ENCODE results near the gene IRAK2. TPM values are rescaled to one million over a fixed set of nuclear protein-coding genes. Genes with fewer than 3 reads are reported as not detected.

IRAK2 gene
- total RNA-seq, 1 donor from 2014 or later = 4.7 TPM

DNA sequence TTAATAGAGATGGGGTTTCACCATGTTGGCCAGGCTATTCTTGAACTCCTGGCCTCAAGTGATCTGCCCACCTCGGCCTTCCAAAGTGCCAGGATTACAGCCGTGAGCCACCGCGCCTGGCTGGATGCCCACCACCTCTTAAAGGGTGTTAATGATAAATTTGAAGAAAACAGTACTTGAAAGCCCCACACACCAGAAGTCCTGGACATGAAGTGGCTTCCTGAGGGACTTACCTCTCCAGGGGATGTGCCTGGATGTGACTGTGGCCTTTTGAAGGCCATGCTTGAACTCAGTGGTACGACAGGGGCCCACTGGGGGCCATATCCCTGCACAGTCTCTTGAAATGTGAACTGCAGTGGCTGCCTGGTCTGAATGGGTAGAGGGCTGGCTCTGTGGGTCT, 18.2 kb downstream of the IRAK2 start:
- H3K27me3 ChIP-seq (ENCODE audit: control insufficient read depth, insufficient read depth, low read length) = no peaks in the 10 kb centered on the region
- no peak overlapping the region for H3K4me3 ChIP-seq (ENCODE audit: low read depth, low read length)
- no peaks in the 10 kb centered on the region for H3K36me3 ChIP-seq (ENCODE audit: control insufficient read depth, insufficient read depth, low read length)
- FAIRE-seq (no peak), DNase-seq (ENCODE audit: low read depth) (no peak)
- TF ChIP-seq, protein P1, sequence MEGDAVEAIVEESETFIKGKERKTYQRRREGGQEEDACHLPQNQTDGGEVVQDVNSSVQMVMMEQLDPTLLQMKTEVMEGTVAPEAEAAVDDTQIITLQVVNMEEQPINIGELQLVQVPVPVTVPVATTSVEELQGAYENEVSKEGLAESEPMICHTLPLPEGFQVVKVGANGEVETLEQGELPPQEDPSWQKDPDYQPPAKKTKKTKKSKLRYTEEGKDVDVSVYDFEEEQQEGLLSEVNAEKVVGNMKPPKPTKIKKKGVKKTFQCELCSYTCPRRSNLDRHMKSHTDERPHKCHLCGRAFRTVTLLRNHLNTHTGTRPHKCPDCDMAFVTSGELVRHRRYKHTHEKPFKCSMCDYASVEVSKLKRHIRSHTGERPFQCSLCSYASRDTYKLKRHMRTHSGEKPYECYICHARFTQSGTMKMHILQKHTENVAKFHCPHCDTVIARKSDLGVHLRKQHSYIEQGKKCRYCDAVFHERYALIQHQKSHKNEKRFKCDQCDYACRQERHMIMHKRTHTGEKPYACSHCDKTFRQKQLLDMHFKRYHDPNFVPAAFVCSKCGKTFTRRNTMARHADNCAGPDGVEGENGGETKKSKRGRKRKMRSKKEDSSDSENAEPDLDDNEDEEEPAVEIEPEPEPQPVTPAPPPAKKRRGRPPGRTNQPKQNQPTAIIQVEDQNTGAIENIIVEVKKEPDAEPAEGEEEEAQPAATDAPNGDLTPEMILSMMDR (IDR thresholded peaks at IDR 0.05; ENCODE audit: insufficient read depth, low read length, severe bottlenecking) = no peak

DNA sequence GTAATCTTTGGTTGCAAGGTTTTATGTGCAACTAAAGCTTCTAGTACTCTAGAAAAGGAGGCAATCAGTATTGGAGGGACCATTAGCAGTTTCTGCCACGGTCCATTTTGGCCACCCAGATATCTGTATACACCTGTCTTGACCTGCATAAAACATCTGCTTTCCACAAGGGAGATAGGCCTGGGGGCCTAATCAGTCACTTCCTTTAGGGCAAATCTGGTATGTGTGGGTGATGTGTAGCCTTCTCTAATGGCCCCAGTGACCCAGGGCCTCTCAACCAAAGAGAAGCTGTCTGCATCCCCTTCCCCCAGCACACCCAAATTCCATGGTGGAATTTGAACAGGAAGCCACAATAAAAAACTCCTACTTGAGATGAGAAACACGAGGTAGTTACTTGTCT, 19.5 kb downstream of the IRAK2 start:
- TF ChIP-seq, protein P1 (IDR thresholded peaks at IDR 0.05; ENCODE audit: insufficient read depth, low read length, severe bottlenecking) = no peak
- FAIRE-seq (no peak), DNase-seq (ENCODE audit: low read depth) (peak; percentile 30)
- H3K27me3 ChIP-seq (ENCODE audit: control insufficient read depth, insufficient read depth, low read length) = no peaks in the 10 kb centered on the region
- no peak overlapping the region for H3K4me3 ChIP-seq (ENCODE audit: low read depth, low read length)
- no peaks in the 10 kb centered on the region for H3K36me3 ChIP-seq (ENCODE audit: control insufficient read depth, insufficient read depth, low read length)

DNA sequence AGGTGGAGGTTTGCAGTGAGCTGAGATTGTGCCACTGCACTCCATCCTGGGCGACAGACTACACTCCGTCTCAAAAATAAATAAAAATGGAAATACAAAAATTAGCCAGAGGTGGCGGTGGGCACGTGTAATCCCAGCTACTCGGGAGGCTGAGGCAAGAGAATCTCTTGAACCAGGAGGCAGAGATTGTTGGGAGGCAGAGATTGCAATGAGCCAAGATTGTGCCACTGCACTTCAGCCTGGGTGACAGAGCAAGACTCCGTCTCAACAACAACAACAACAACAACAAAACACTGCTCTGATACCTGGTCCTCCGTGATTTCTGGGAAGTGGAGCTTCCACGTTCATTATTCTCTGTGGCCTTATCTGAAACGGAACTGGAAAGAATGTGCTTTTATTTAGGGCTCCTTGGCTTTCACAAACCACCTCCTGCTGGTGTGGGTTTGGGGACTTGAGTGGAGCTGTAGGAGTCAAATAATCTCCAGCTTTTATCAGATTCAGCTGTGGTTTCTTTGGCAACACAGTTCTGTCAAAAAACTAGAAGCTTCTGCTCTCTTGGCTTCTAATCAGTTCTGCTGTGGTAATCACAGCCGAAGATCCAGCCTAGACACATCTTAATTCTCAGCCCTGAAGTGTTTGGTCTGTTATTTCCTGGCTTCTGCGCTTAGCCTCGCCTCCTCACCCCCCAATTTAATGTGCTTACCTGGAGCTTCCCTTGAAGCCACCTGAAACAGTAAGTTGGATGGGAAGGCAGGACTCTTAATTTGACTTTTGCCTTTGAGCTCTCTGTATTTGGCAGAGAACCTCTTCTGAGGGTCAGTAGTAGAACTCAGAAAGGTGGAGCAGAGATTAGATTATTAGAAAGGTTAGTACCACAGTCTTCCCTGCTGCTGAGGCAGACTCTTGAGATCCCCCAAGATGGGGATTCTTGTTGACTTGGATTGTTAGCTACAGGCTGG, 21.4 kb downstream of the IRAK2 start:
- H3K27me3 ChIP-seq (ENCODE audit: control insufficient read depth, insufficient read depth, low read length) = no peaks in the 10 kb centered on the region
- TF ChIP-seq, protein P1 (IDR thresholded peaks at IDR 0.05; ENCODE audit: insufficient read depth, low read length, severe bottlenecking) = no peak
- DNase-seq (ENCODE audit: low read depth) (no peak), FAIRE-seq (no peak)
- no peaks in the 10 kb centered on the region for H3K36me3 ChIP-seq (ENCODE audit: control insufficient read depth, insufficient read depth, low read length)
- H3K4me3 ChIP-seq (ENCODE audit: low read depth, low read length) = no peak overlapping the region

DNA sequence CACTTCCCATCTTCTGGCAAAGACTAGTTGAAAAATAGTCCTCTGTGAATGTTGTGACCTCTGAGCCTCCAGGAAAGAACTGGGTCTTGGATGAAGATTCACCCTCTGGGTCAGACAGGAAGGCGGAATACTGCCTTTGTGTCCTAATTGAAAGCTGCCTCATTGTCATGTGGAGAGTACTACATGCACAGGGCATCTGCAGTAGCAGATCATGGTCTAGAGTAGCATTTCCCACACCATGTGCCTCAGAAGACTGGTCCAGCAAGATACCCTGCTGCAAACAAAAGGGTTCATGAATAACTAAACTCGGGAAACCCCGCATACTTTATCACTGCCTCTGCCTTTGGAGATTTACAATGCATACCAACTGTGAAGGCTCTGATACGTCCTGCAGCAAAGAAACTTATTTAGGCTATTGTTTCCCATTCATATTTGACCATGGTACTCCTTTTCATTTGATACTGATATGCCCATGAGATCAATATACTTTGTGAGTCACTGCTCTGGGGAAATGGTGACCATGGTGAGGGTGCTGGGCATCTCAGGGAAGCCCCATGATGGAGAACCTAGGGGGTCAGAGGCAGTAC, 22.7 kb downstream of the IRAK2 start:
- Histone ChIP-seq H3K27me3 (ENCODE audit: control insufficient read depth, insufficient read depth, low read length) (no peaks in the 10 kb centered on the region), H3K4me3 (ENCODE audit: low read depth, low read length) (no peak overlapping the region), H3K36me3 (ENCODE audit: control insufficient read depth, insufficient read depth, low read length) (no peaks in the 10 kb centered on the region)
- TF ChIP-seq, protein P1 (IDR thresholded peaks at IDR 0.05; ENCODE audit: insufficient read depth, low read length, severe bottlenecking) = no peak
- DNase-seq (ENCODE audit: low read depth) (no peak), FAIRE-seq (no peak)

DNA sequence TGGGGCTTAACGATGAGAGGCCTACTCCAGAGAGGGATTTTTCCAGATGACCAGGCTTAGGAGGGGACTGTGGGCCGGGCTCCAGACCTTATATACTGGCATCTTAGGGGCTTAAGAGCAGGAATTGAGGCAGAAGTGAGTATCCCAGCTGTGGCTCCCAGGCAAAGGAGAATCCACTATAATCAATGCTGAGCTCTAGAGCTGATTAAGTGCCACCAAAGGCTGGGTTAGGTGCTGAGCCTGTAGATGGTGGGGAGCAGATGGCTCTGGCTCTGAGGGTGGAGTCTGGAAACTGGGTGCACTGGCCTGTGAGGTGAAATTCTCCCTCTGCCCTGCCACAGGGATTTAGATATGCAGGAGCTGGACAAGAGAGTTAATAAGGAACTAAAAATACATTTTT, 23.2 kb downstream of the IRAK2 start:
- TF ChIP-seq, protein P1 (IDR thresholded peaks at IDR 0.05; ENCODE audit: insufficient read depth, low read length, severe bottlenecking) = no peak
- H3K4me3 ChIP-seq (ENCODE audit: low read depth, low read length) = no peak overlapping the region

More for the DNA sequence above, 23.2 kb downstream of the IRAK2 start:
- no peak for DNase-seq (ENCODE audit: low read depth)
- no peak for FAIRE-seq
- H3K27me3 ChIP-seq (ENCODE audit: control insufficient read depth, insufficient read depth, low read length) = no peaks in the 10 kb centered on the region
- H3K36me3 ChIP-seq (ENCODE audit: control insufficient read depth, insufficient read depth, low read length) = no peaks in the 10 kb centered on the region

Data from bronchial epithelial cell (primary cell).